Astrocyte of the spinal cord (primary cell): ENCODE data around the gene HMSD.
A peak's percentile ranks its signal among the peaks of the same experiment; 100 is the strongest.

ENCODE experiments used
- DNase-seq: peaks from one replicate; pipeline ENCODE4 v3.0.0; 2011; ENCODE audit warnings: low read depth, low spot score
- H3K4me3 ChIP-seq: 2 replicates; pipeline ENCODE4 v1.5.1; 2011; ENCODE audit warnings: low read depth, mild to moderate bottlenecking, low read length, moderate library complexity
- in situ Hi-C: cut with HindIII; loops from 2 replicates; pipeline ENCODE4 v1.10.0; 2017; ENCODE audit warnings: low sequenced_read_pairs
- TF ChIP-seq, protein P1 (sequence below): IDR thresholded peaks from 2 replicates; pipeline ENCODE4 v1.5.1; 2012; ENCODE audit warnings: low read depth, mild to moderate bottlenecking, low read length, inconsistent platforms

The HMSD gene

DNA sequence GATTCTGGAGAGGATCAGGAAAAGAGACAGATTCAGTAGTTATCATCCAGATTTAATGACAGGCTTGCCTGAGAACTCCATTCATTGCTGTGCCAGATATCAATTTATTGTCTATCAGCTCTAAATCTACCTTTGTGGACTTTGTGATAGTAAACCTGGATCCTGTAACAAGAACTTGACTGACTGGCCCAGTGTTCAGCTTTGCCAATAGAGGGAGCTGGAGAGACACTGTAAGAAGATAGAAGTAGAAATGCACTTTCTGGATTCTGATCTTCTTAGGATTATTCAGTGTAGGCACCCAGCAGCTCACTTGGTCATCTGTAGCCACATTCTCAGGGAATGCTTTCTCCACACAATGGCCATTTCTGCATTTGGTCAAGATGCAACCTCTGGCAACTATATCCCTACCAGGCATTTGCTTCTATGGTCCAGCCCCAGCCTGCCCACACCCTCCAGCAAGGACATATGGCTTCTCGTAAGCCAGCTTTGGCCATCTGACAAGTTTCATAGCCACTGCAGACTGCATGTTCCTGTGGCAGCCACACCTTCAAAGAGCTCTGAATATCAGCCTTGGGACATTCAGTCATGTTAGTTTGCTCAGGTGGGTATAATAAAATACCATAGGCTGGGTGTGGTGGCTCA lies 14.6 kb downstream of the HMSD start:
- in situ Hi-C loops, result no loop called here
- peak; percentile 76 for DNase-seq

DNA sequence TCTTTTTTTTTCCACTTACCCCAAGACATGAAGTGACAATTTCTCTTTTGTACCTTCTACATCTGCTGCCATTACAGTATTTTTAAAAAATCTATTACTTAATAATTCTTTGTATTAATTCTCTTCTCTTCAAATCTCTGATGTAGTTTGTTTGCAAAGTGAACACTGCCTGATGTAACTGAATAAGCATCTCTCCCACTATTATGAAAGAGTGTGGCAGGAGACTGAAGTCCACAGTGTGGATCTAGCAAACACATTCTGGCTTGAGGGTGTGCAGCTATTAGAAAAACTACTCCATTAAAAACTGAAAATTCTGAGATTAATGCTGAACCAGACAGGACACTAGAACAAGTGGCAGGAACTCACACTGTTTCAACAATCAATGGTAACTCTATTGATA lies 15.8 kb downstream of the HMSD start:
- TF ChIP-seq, protein P1, sequence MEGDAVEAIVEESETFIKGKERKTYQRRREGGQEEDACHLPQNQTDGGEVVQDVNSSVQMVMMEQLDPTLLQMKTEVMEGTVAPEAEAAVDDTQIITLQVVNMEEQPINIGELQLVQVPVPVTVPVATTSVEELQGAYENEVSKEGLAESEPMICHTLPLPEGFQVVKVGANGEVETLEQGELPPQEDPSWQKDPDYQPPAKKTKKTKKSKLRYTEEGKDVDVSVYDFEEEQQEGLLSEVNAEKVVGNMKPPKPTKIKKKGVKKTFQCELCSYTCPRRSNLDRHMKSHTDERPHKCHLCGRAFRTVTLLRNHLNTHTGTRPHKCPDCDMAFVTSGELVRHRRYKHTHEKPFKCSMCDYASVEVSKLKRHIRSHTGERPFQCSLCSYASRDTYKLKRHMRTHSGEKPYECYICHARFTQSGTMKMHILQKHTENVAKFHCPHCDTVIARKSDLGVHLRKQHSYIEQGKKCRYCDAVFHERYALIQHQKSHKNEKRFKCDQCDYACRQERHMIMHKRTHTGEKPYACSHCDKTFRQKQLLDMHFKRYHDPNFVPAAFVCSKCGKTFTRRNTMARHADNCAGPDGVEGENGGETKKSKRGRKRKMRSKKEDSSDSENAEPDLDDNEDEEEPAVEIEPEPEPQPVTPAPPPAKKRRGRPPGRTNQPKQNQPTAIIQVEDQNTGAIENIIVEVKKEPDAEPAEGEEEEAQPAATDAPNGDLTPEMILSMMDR, result no peak
- DNase-seq, result no peak
- in situ Hi-C loops, result no loop called here
- no peak overlapping the region for H3K4me3 ChIP-seq

More for the DNA sequence above, 14.6 kb downstream of the HMSD start:
- H3K4me3 ChIP-seq, result no peak overlapping the region
- TF ChIP-seq, protein P1, result peak; percentile 95

DNA sequence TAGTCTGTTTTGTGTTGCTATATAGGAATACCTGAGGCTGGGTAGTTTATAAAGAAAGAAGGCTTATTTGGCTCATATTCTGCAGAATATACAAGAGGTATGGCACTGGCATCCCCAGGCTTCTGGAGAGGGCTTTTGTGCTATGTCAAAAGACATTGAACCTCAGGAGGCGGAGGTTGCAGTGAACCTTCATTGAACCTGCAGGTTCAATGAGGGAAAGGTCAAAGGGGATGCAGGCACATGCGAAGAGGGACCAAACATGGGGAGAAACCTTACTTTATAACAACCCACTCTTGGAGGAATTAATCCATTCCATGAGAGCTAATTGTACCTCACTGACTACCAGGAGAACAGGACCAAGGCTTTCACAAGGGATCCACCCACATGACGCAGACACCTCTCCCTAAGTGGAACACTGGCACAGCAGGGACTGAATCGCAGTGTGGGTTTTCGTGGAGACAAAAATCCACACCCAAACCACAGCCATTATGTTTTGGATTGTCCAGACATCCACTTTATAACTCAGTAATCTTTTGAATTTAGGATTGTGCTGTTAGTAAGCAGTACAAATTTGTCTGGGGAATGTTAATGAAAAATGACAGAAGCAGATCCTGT lies 16.7 kb downstream of the HMSD start:
- TF ChIP-seq, protein P1, result no peak
- H3K4me3 ChIP-seq, result no peak overlapping the region
- in situ Hi-C loops, result no loop called here
- peak; percentile 33 for DNase-seq

DNA sequence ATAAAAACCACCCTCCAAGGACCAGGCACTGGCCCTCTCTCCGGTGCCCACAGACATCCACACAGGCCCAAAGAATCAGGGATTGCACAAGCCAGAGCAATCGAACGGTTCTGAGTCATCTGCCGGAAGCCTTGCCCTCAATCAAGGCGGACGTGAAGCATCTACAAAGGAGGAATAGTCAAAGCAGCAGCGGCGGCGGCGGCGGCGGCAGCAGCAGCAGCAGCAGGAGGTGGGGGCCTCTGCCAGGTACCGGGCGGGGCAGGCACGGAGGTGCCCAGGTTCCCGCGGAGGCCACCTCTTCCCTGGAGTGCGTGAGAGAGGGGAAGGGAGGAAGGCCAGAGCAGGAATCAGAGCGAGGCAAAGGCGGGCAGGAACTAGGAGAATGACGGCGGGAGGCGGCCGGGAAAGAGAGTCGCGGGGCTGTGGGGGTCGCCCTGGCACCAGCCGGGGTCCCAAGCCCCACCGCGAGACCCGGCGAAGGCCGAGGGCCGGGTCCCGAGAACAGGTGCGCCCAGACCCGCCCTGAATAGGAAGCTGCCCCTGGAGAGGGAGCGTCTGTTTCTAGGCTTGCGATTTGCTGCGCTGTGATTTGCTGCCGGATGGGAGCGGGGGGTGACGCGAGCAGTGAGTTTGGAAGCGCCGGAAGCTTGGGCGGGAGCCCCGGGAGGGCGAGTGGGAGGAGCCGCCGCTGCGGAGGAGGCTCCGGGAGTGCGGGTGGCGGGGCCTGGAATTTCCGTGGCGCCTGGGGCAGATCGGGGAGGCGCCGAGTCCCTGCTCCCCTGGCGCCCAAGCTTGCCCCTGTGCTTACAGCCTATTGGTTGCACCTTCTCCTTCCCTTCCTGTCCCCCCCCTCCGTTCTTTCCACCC lies 21.1 kb downstream of the HMSD start, which contains the start of gene SERPINB8:
Gene SERPINB8 (plus strand): TSS at position 140 of the 867 bp plus-strand sequence. CDS start 8,228 bp downstream, outside the sequence.
- peak; percentile 97 for DNase-seq
- TF ChIP-seq, protein P1, result no peak
- in situ Hi-C loops, result no loop called here
- peak within 1 kb of the TSS; percentile 80 for H3K4me3 ChIP-seq

DNA sequence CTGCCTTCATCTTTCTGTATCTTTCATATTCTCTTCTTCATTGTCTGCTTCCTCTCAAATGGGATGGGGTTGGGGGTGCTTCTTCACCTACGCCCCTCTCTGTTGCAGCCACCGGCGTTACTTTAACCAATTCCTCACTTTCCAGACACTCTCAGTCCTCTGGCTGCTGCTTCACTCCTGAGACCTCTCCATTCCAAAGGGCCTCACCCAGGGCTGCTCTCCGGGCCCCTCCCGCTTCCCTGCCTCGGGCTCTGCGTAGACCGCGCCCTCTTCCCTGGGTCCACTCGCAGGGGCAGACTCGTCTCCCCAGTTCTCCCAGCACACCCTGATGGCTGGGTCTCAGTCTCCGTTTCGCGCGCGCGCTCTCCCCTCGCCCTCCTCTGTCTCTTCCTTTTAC lies 21.7 kb downstream of the HMSD start:
- TF ChIP-seq, protein P1, result no peak
- no peak for DNase-seq
- peak overlapping the region; percentile 80 for H3K4me3 ChIP-seq
- in situ Hi-C loops, result no loop called here

GRCh38 chr18:63971320-63972001 lies 22.4 kb downstream of the HMSD start:
- no peak for DNase-seq
- in situ Hi-C loops, result no loop called here
- TF ChIP-seq, protein P1, result no peak
- peak overlapping the region; percentile 80 for H3K4me3 ChIP-seq
